K562 (cell line): ENCODE measurements around the gene ARHGAP35. TPM values are rescaled to one million over a fixed set of nuclear protein-coding genes. Genes with fewer than 3 reads are reported as not detected.

Experiments
- ATAC-seq: fragments of 200-7000 bp; cut with Tn5 transposase; 3 replicates; pipeline ENCODE4 v1.9.1; 2020; ENCODE audit warnings: moderate library complexity
- BruUV-seq: library from RNA; stranded (reverse); fragments of 400-500 nt; replicated peaks from 2 replicates; lab custom pipeline; 2021; lab: Mats Ljungman, UMichigan
- CTCF ChIA-PET: fragments of 300-600 bp; formaldehyde crosslinking; extraction: SDS; loops from one replicate; lab custom pipeline; 2021; ENCODE audit warnings: low intra/inter-chr PET ratio; lab: Yijun Ruan, JAX
- POLR2A ChIA-PET: fragments of 300-600, 350-650 bp; sonication (Branson Sonifier 250); formaldehyde crosslinking; extraction: SDS; loops from one replicate; lab custom pipeline; 2021; ENCODE audit warnings: antibody characterized with exemption, inconsistent platforms; lab: Yijun Ruan, JAX
- DNase-seq, 4 experiments: peaks; one replicate each; pipeline versions ENCODE4 v3.0.0 to v3.0.0-alpha.2; 2011 to 2018; ENCODE audit warnings: low spot score in 3 of 4, mixed read lengths in 3 of 4; ENCODE audit errors: extremely low read depth in 1 of 4
- FAIRE-seq: peaks from 2 replicates; lab custom pipeline; 2011; peaks lifted over from hg19 to GRCh38; lab: Jason Lieb, UNC
- H2AFZ ChIP-seq: 2 replicates; pipeline ENCODE4 v1.6.0; 2011; ENCODE audit warnings: low read depth, low read length, control low read depth, inconsistent platforms
- H3K27ac ChIP-seq: fragments of 200-600 bp; 3 replicates; pipeline ENCODE4 v1.8.0; 2011; ENCODE audit warnings: low read depth, mild to moderate bottlenecking, control low read depth, inconsistent platforms, low read length, moderate library complexity, mixed read lengths; ENCODE audit errors: extremely low read depth
- H3K27me3 ChIP-seq, 2 experiments: fragments of 300-600 bp in 1 of 2; 2 replicates in 1 of 2; 3 replicates in 1 of 2; pipeline versions ENCODE4 v1.6.0 to v1.8.0; 2011; ENCODE audit warnings: inconsistent platforms in 2 of 2, low read length in 2 of 2, mild to moderate bottlenecking in 1 of 2, mixed read lengths in 1 of 2, moderate library complexity in 1 of 2; ENCODE audit not compliant: control insufficient read depth in 2 of 2, insufficient read depth in 2 of 2
- H3K36me3 ChIP-seq: fragments of 300-600 bp; 3 replicates; pipeline ENCODE4 v1.8.0; 2011; ENCODE audit warnings: mild to moderate bottlenecking, low read length, inconsistent platforms; ENCODE audit not compliant: control insufficient read depth, insufficient read depth
- H3K4me1 ChIP-seq, 2 experiments: fragments of 200-600 bp in 1 of 2; replicated peaks in 1 of 2; 2 replicates in 1 of 2; 3 replicates in 1 of 2; pipeline versions ENCODE4 v1.5.1 to v1.8.0; 2011; ENCODE audit warnings: inconsistent platforms in 2 of 2, low read length in 2 of 2, mild to moderate bottlenecking in 1 of 2, mixed read lengths in 1 of 2, moderate library complexity in 1 of 2; ENCODE audit not compliant: control insufficient read depth in 2 of 2, insufficient read depth in 2 of 2
- H3K4me2 ChIP-seq: 2 replicates; pipeline ENCODE4 v1.6.1; 2011; ENCODE audit warnings: low read length, control low read depth, inconsistent platforms, mixed read lengths; ENCODE audit not compliant: insufficient read depth
- H3K4me3 ChIP-seq: fragments of 200-600 bp; sonication (generic), shearing (Covaris generic); 2 replicates; pipeline ENCODE4 v1.5.1; 2016; ENCODE audit warnings: control low read depth, inconsistent platforms
- H3K79me2 ChIP-seq: fragments of 200-600 bp; 3 replicates; pipeline ENCODE4 v1.8.0; 2011; ENCODE audit warnings: low read length, inconsistent platforms; ENCODE audit not compliant: control insufficient read depth, insufficient read depth
- H3K9ac ChIP-seq, 2 experiments: 2 replicates each; pipeline versions ENCODE4 v1.6.0 to v1.6.1; 2011; ENCODE audit warnings: low read depth in 2 of 2, low read length in 2 of 2, control low read depth in 1 of 2, inconsistent platforms in 1 of 2, mild to moderate bottlenecking in 1 of 2, mixed read lengths in 1 of 2; ENCODE audit not compliant: insufficient read depth in 1 of 2
- H3K9me1 ChIP-seq: one replicate; pipeline ENCODE4 v1.6.0; 2011; ENCODE audit warnings: inconsistent platforms, mild to moderate bottlenecking, low read length, moderate library complexity; ENCODE audit not compliant: control insufficient read depth, insufficient read depth
- H3K9me3 ChIP-seq: replicated peaks from 2 replicates; pipeline ENCODE4 v1.5.1; 2011; ENCODE audit warnings: low read depth, low read length, inconsistent platforms; ENCODE audit not compliant: control insufficient read depth, insufficient read depth
- H4K20me1 ChIP-seq: replicated peaks from 2 replicates; pipeline ENCODE4 v1.6.1; 2011; ENCODE audit warnings: low read length, inconsistent platforms, mixed read lengths; ENCODE audit not compliant: control insufficient read depth, insufficient read depth
- C11orf30 ChIP-seq: fragments of 450-650 bp; IDR thresholded peaks from 2 replicates; pipeline ENCODE4 v1.6.1; 2016; ENCODE audit warnings: low read depth, mild to moderate bottlenecking
- ELF1 ChIP-seq: fragments of 200-800 bp; sonication (Bioruptor generic); IDR thresholded peaks from 2 replicates; pipeline ENCODE4 v1.6.1; 2016; ENCODE audit warnings: missing genetic modification characterization, missing compliant biosample characterization
- HNRNPK ChIP-seq: fragments of 200-400 bp; formaldehyde crosslinking; IDR thresholded peaks from one replicate; pipeline ENCODE4 v1.6.1; 2018; ENCODE audit warnings: mild to moderate bottlenecking, low read depth, low read length; ENCODE audit not compliant: poor library complexity, severe bottlenecking
- POLR2AphosphoS2 ChIP-seq: IDR thresholded peaks from 2 replicates; pipeline ENCODE4 v1.6.1; 2012; ENCODE audit warnings: low read length, improper control_type of control experiment
- RBM25 ChIP-seq: fragments of 200-400 bp; formaldehyde crosslinking; IDR thresholded peaks from 2 replicates; pipeline ENCODE4 v1.6.1; 2018; ENCODE audit warnings: low read length, low read depth, moderate library complexity; ENCODE audit not compliant: severe bottlenecking
- ZNF347 ChIP-seq: fragments of 450-650 bp; formaldehyde crosslinking; IDR thresholded peaks from 2 replicates; pipeline ENCODE4 v1.4.0; 2020; ENCODE audit warnings: low read depth, mild to moderate bottlenecking, moderate library complexity
- WGBS: fragments of 100-300 bp; shearing (Covaris generic); methylation state at CpG from one replicate; pipeline ENCODE4 v1.1.6; 2016; ENCODE audit warnings: low coverage, mixed read lengths; ENCODE audit not compliant: insufficient coverage; ENCODE audit errors: missing lambda C conversion rate; 5-methylcytosine and 5-hydroxymethylcytosine counted together
- in situ Hi-C: fragments of 300-500 bp; cut with MboI; formaldehyde crosslinking; loops from 4 replicates; pipeline ENCODE4 v1.15.0; 2018; ENCODE audit warnings: inconsistent platforms, mixed read lengths
- intact Hi-C: fragments of 100-400 bp; cut with micrococcal nuclease; formaldehyde crosslinking; loops from 2 replicates; pipeline ENCODE4 v1.14.2; 2022
- polyA plus RNA-seq, 8 experiments: library from polyadenylated mRNA; depleted of rRNA in 4 of 8; stranded (reverse) in 5 of 8; unstranded in 3 of 8; fragments of >200 nt; fragmentation: Nextera tagmentation in 2 of 8; fragmentation: Illumina TruSeq in 1 of 8; extraction: Ambion mirVana in 2 of 8; extraction: Trizol in 1 of 8; gene quantifications; 2 replicates each; pipeline versions ENCODE4 v1.2.1 to v1.2.3, GENCODE V29; 2011 to 2014; ENCODE audit warnings: inconsistent platforms in 1 of 8, missing spikeins in 1 of 8
- total RNA-seq, 7 experiments: library from RNA; depleted of rRNA in 6 of 7; stranded (reverse); fragments of >200 nt in 6 of 7; fragmentation: Illumina TruSeq in 2 of 7; extraction: Trizol in 2 of 7; gene quantifications; 2 replicates each; pipeline versions ENCODE4 v1.2.1 to v1.2.3, GENCODE V29; 2011 to 2021; ENCODE audit warnings: low replicate concordance in 1 of 7

ARHGAP35 gene
- total and polyA plus RNA-seq, 9 of the 15 experiments (the other 6 are each of a cell fraction or from before 2014, with no cell fraction given) = 0.27 to 26.4 (median 10.2) TPM

GRCh38 chr19:46834121-46834520, 26.7 kb upstream of the ARHGAP35 start (continued):
- TF ChIP-seq ZNF347 (no peak), HNRNPK (no peak), ELF1 (tag) (no peak), C11orf30 (no peak)

- Histone ChIP-seq H2AFZ (no peak overlapping the region), H3K27me3 (no peaks in the 10 kb centered on the region), H3K27ac (no peak overlapping the region), H3K9ac (no peak overlapping the region), H3K4me2 (no peak overlapping the region), H3K79me2 (peaks cover 2% of the 10 kb centered on the region; the same call in 1 of the 3 replicates), H3K9me3 (0 out of 2 replicates have a peak, but pooled peaks cover 2% of the 10 kb centered on the region), H3K4me1 (peaks cover 0 to 3% of the 10 kb centered on the region in 2 experiments; a peak in 2 of 5 replicates), H3K36me3 (peaks cover 30% of the 10 kb centered on the region), H3K4me3 (no peak overlapping the region), H3K9me1 (no peaks in the 10 kb centered on the region), H4K20me1 (no peaks in the 10 kb centered on the region)
- in situ Hi-C loops = no loop called here
- no peak for DNase-seq
- FAIRE-seq = no peak
- WGBS = 77% methylated on average over 3 of the region's 6 CpGs
- ChIA-PET POLR2A (interaction anchor here (1.3 to 1.5 kb wide), 2 partner anchors 11 to 50 kb away, joined by 4 read pairs; no protein-coding TSS in a partner anchor), CTCF (no interaction called here)
- ATAC-seq = no peak
- intact Hi-C loops = no loop called here
- BruUV-seq = no TSS peak
- TF ChIP-seq POLR2AphosphoS2 = no peak
- peak; percentile 68 for TF ChIP-seq RBM25
These were observed 25.8 kb upstream of the ARHGAP35 start for GRCh38 chr19:46834984-46835383.
